GM18861 (cell line): ENCODE results near the gene ZCCHC2.

Experiments used
- ATAC-seq: cut with Tn5 transposase; IDR thresholded peaks from one replicate; pipeline ENCODE4 v1.9.1; 2021; ENCODE audit not compliant: unreplicated experiment

The ZCCHC2 gene

GRCh38 chr18:62522504-62523254 lies at the start of gene ZCCHC2:
ZCCHC2 (plus strand) TSS chr18:62523025; CDS start chr18:62523425, 400 bp downstream.
- ATAC-seq = peak; percentile 71

GRCh38 chr18:62479574-62479973 lies 43.3 kb upstream of the ZCCHC2 start:
- ATAC-seq = no peak

GRCh38 chr18:62480927-62481326 lies 41.9 kb upstream of the ZCCHC2 start:
- no peak for ATAC-seq

- no peak for ATAC-seq
Observed at GRCh38 chr18:62484941-62485340, 37.9 kb upstream of the ZCCHC2 start.

- no peak for ATAC-seq
Observed at GRCh38 chr18:62485684-62486083, 37.1 kb upstream of the ZCCHC2 start.

- ATAC-seq = peak; percentile 69
Observed at GRCh38 chr18:62486290-62486964, 36.4 kb upstream of the ZCCHC2 start.

- no peak for ATAC-seq
Observed at GRCh38 chr18:62487161-62487560, 35.7 kb upstream of the ZCCHC2 start.

GRCh38 chr18:62490967-62491695 lies 31.7 kb upstream of the ZCCHC2 start:
- ATAC-seq = no peak

- ATAC-seq = no peak
Observed at GRCh38 chr18:62493033-62493862, 29.6 kb upstream of the ZCCHC2 start.

GRCh38 chr18:62494764-62495163 lies 28.1 kb upstream of the ZCCHC2 start:
- no peak for ATAC-seq

GRCh38 chr18:62496262-62496661 lies 26.6 kb upstream of the ZCCHC2 start:
- ATAC-seq = no peak

- ATAC-seq = no peak
Observed at GRCh38 chr18:62497190-62497772, 25.5 kb upstream of the ZCCHC2 start.

GRCh38 chr18:62498616-62499262 lies 24.1 kb upstream of the ZCCHC2 start:
- no peak for ATAC-seq

- no peak for ATAC-seq
Observed at GRCh38 chr18:62499263-62499650, 23.6 kb upstream of the ZCCHC2 start.

GRCh38 chr18:62500174-62500573 lies 22.7 kb upstream of the ZCCHC2 start:
- ATAC-seq = no peak

GRCh38 chr18:62500966-62501591 lies 21.7 kb upstream of the ZCCHC2 start:
- no peak for ATAC-seq

GRCh38 chr18:62505669-62506494 lies 16.9 kb upstream of the ZCCHC2 start:
- peak; percentile 90 for ATAC-seq

- peak; percentile 5 for ATAC-seq
Observed at GRCh38 chr18:62506495-62507143, 16.2 kb upstream of the ZCCHC2 start.
